Measurements from ENCODE around the gene PLPP4.

The PLPP4 gene

DNA sequence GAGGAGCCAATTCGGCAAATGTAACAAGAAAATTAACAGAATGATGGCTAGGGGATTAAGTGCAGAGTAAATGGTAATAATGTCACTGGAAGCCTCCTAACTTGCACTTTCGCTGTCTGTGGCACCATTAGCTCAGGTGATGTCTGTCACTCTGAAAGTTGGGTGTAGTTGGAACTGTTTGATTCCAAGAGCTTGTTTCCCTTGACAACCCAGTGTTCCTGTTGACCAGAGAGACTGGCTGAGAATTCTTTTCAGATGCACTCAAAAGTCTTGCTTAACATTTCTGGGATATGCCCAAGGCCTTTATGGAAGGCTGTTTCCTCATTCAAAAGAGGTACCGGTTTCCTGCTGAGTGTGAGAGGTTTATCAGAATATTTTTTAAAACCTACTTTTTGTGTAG, 49.6 kb downstream of the PLPP4 start:
- Histone ChIP-seq H3K27me3 (ENCODE audit: low read depth) (no peaks in the 10 kb centered on the region), H3K36me3 (replicated peaks) (no peaks in the 10 kb centered on the region), H3K4me3 (no peak overlapping the region), H3K9me3 (no peaks in the 10 kb centered on the region), H3K4me1 (peaks cover 7% of the 10 kb centered on the region)
- DNase-seq (ENCODE audit: low spot score in 2 of 2): no peak
- in situ Hi-C loops (cut with MboI; ENCODE audit: low sequenced_read_pairs): no loop called here

GRCh38 chr10:120507175-120507574, 50.1 kb downstream of the PLPP4 start:
- no peak overlapping the region for H3K4me3 ChIP-seq
- DNase-seq (ENCODE audit: low spot score in 2 of 2): no peak
- in situ Hi-C loops (cut with MboI; ENCODE audit: low sequenced_read_pairs): no loop called here
- H3K4me1 ChIP-seq: peaks cover 7% of the 10 kb centered on the region
- H3K9me3 ChIP-seq: no peaks in the 10 kb centered on the region
- no peaks in the 10 kb centered on the region for H3K36me3 ChIP-seq (replicated peaks)
- no peaks in the 10 kb centered on the region for H3K27me3 ChIP-seq (ENCODE audit: low read depth)

DNA sequence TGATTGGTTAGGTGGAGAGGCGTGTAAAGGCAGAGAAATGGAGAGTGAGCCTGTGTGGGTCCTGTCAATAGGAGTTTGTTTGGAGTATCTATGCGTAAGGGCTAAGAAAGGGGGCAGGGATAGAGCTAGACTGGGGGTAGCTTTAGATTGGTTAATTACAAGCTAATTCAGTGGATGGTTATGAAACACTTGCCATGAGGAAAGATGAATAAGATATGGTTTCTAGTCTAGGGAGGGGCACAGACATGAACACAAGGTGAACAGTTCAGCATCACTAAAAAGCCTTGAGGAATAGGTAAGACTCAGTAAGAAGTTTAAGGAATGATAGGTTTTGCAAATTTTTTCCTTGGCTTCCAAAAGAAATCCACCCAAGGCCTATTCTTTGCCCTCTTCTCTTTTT, 50.6 kb downstream of the PLPP4 start:
- Histone ChIP-seq H3K36me3 (replicated peaks) (no peaks in the 10 kb centered on the region), H3K4me1 (peaks cover 7% of the 10 kb centered on the region), H3K27me3 (ENCODE audit: low read depth) (no peaks in the 10 kb centered on the region), H3K9me3 (no peaks in the 10 kb centered on the region), H3K4me3 (no peak overlapping the region)
- no peak for DNase-seq (ENCODE audit: low spot score in 2 of 2)
- in situ Hi-C loops (cut with MboI; ENCODE audit: low sequenced_read_pairs): no loop called here

GRCh38 chr10:120508393-120508792, 51.4 kb downstream of the PLPP4 start:
- Histone ChIP-seq H3K4me3 (no peak overlapping the region), H3K9me3 (no peaks in the 10 kb centered on the region), H3K27me3 (ENCODE audit: low read depth) (no peaks in the 10 kb centered on the region), H3K4me1 (peaks cover 7% of the 10 kb centered on the region), H3K36me3 (replicated peaks) (no peaks in the 10 kb centered on the region)
- in situ Hi-C loops (cut with MboI; ENCODE audit: low sequenced_read_pairs): no loop called here
- no peak for DNase-seq (ENCODE audit: low spot score in 2 of 2)

- DNase-seq (ENCODE audit: low spot score in 2 of 2): no peak
- in situ Hi-C loops (cut with MboI; ENCODE audit: low sequenced_read_pairs): no loop called here
Measured at GRCh38 chr10:120508966-120509365, 51.9 kb downstream of the PLPP4 start.

GRCh38 chr10:120511165-120511564, 54.1 kb downstream of the PLPP4 start:
- DNase-seq (ENCODE audit: low spot score in 2 of 2): no peak
- Histone ChIP-seq H3K9me3 (no peaks in the 10 kb centered on the region), H3K4me3 (no peak overlapping the region), H3K27me3 (ENCODE audit: low read depth) (no peaks in the 10 kb centered on the region), H3K4me1 (no peaks in the 10 kb centered on the region), H3K36me3 (replicated peaks) (no peaks in the 10 kb centered on the region)
- in situ Hi-C loops (cut with MboI; ENCODE audit: low sequenced_read_pairs): no loop called here

More at GRCh38 chr10:120508966-120509365, 51.9 kb downstream of the PLPP4 start:
- H3K9me3 ChIP-seq: no peaks in the 10 kb centered on the region
- H3K36me3 ChIP-seq (replicated peaks): no peaks in the 10 kb centered on the region
- H3K27me3 ChIP-seq (ENCODE audit: low read depth): no peaks in the 10 kb centered on the region
- H3K4me1 ChIP-seq: peaks cover 7% of the 10 kb centered on the region
- no peak overlapping the region for H3K4me3 ChIP-seq

GRCh38 chr10:120513307-120513796, 56.3 kb downstream of the PLPP4 start:
- H3K9me3 ChIP-seq: no peaks in the 10 kb centered on the region
- in situ Hi-C loops (cut with MboI; ENCODE audit: low sequenced_read_pairs): no loop called here
- no peaks in the 10 kb centered on the region for H3K27me3 ChIP-seq (ENCODE audit: low read depth)
- no peak overlapping the region for H3K4me3 ChIP-seq
- no peak for DNase-seq (ENCODE audit: low spot score in 2 of 2)
- no peaks in the 10 kb centered on the region for H3K4me1 ChIP-seq
- no peaks in the 10 kb centered on the region for H3K36me3 ChIP-seq (replicated peaks)

- no peak overlapping the region for H3K4me3 ChIP-seq
- no peaks in the 10 kb centered on the region for H3K27me3 ChIP-seq (ENCODE audit: low read depth)
- in situ Hi-C loops (cut with MboI; ENCODE audit: low sequenced_read_pairs): no loop called here
- DNase-seq (ENCODE audit: low spot score in 2 of 2): peak in 1 of 2 experiments; percentile 77
- H3K36me3 ChIP-seq (replicated peaks): no peaks in the 10 kb centered on the region
- H3K4me1 ChIP-seq: no peaks in the 10 kb centered on the region
- no peaks in the 10 kb centered on the region for H3K9me3 ChIP-seq
Measured at GRCh38 chr10:120514035-120514620, 57.1 kb downstream of the PLPP4 start.

- in situ Hi-C loops (cut with MboI; ENCODE audit: low sequenced_read_pairs): no loop called here
- no peaks in the 10 kb centered on the region for H3K9me3 ChIP-seq
- H3K36me3 ChIP-seq (replicated peaks): no peaks in the 10 kb centered on the region
- no peak overlapping the region for H3K4me3 ChIP-seq
- no peak for DNase-seq (ENCODE audit: low spot score in 2 of 2)
- H3K4me1 ChIP-seq: no peaks in the 10 kb centered on the region
- H3K27me3 ChIP-seq (ENCODE audit: low read depth): no peaks in the 10 kb centered on the region
Measured at GRCh38 chr10:120514959-120515358, 57.9 kb downstream of the PLPP4 start.

DNA sequence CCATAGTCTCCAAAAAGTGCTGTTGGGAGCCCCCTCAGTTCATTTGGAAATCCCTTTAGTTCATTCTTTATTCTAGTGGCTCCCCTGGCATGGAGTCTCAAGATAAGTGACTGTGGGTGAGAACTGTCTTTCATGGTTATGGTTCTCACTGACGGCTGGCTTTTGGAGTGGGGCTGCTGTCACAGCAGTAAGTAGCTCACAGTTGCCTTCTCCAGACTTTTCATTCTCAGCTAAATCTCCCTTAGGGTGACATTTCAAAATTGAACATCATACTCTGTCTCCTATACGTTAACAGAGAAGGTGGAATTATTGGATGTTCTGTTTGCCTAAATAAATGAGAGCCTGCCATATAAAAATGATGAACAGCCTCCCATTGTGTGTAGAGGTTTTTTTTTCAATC, 58.7 kb downstream of the PLPP4 start:
- no peaks in the 10 kb centered on the region for H3K27me3 ChIP-seq (ENCODE audit: low read depth)
- H3K9me3 ChIP-seq: no peaks in the 10 kb centered on the region
- H3K4me3 ChIP-seq: no peak overlapping the region
- H3K4me1 ChIP-seq: no peaks in the 10 kb centered on the region
- no peak for DNase-seq (ENCODE audit: low spot score in 2 of 2)
- in situ Hi-C loops (cut with MboI; ENCODE audit: low sequenced_read_pairs): no loop called here
- H3K36me3 ChIP-seq (replicated peaks): no peaks in the 10 kb centered on the region

DNA sequence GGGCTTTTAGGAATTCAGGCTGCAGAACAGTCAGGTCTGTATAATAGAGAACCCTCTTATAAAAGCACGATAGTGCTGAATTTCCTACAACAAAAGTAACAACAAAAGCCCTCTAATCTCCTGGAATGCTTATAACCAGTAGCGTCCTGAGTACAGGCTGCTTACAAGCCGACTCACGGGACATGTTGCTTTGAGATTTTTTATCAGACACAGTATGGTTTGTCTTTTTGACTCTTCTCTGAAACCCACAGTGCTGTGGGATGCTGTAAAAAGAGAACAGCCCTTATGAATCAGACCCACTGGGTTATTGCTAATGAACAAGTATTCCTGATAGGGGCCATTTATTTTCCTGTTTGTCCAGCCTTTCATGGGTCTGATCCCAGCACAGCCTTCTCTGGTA, 59.4 kb downstream of the PLPP4 start:
- no peaks in the 10 kb centered on the region for H3K27me3 ChIP-seq (ENCODE audit: low read depth)
- no peaks in the 10 kb centered on the region for H3K36me3 ChIP-seq (replicated peaks)
- no peaks in the 10 kb centered on the region for H3K9me3 ChIP-seq
- H3K4me3 ChIP-seq: no peak overlapping the region
- no peak for DNase-seq (ENCODE audit: low spot score in 2 of 2)
- no peaks in the 10 kb centered on the region for H3K4me1 ChIP-seq
- in situ Hi-C loops (cut with MboI; ENCODE audit: low sequenced_read_pairs): no loop called here

GRCh38 chr10:120517196-120517595, 60.2 kb downstream of the PLPP4 start:
- no peak overlapping the region for H3K4me3 ChIP-seq
- H3K9me3 ChIP-seq: no peaks in the 10 kb centered on the region
- DNase-seq (ENCODE audit: low spot score in 2 of 2): no peak
- H3K27me3 ChIP-seq (ENCODE audit: low read depth): no peaks in the 10 kb centered on the region
- no peaks in the 10 kb centered on the region for H3K4me1 ChIP-seq
- in situ Hi-C loops (cut with MboI; ENCODE audit: low sequenced_read_pairs): no loop called here
- no peaks in the 10 kb centered on the region for H3K36me3 ChIP-seq (replicated peaks)

DNA sequence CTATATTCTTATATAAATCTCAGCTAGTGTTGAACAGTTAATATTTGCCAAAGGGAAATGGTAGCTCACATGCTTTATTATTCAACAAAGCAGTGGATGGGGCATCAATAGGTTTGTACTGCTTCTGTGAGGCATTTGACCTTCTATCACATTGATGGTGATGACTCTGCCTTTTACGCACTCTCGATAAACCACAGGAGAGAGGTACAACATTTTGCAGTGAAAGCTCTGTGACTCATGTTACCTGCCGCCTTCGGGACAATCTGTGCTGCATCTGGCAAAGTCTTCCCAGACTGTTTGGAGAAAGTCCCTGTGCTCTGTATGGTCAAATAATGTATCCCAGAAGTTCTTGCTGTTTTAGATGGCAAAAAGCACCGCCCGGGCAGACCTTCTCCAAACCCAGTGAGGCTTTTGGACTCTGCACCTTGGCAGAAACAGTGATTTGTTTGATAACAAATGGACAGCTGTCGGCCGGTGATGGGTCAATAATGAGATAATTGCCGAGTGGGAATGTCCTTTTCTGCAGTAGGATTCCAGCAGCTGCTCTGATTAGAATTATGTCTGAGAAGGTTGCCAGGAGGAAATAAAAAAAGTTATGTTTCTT, 61.0 kb downstream of the PLPP4 start:
- Histone ChIP-seq H3K4me3 (no peak overlapping the region), H3K4me1 (no peaks in the 10 kb centered on the region), H3K36me3 (replicated peaks) (no peaks in the 10 kb centered on the region), H3K9me3 (no peaks in the 10 kb centered on the region), H3K27me3 (ENCODE audit: low read depth) (no peaks in the 10 kb centered on the region)
- in situ Hi-C loops (cut with MboI; ENCODE audit: low sequenced_read_pairs): no loop called here
- DNase-seq (ENCODE audit: low spot score in 2 of 2): no peak

DNA sequence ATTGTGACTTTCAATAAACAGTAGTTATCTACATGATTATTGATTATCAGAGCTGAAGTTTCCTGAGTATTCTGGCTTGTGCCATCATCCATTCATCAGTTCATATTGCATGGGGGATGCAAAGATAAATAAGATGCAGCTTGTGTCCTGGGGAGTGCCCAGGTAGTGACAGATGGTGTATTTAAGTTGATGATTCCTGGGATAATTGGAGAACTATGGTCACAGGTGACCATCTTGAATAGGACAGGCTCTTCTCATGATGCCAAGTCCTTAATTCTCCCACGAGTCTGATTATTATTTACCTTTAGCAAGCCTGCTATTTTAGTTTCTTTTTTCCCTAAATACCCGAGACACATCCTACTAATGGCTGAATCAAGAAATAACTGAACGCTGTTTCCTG, 64.9 kb downstream of the PLPP4 start:
- no peak for DNase-seq (ENCODE audit: low spot score in 2 of 2)
- H3K4me3 ChIP-seq: no peak overlapping the region
- peaks cover 3% of the 10 kb centered on the region; the same call in 1 of the 2 replicates for H3K27me3 ChIP-seq (ENCODE audit: low read depth)
- no peaks in the 10 kb centered on the region for H3K36me3 ChIP-seq (replicated peaks)
- no peaks in the 10 kb centered on the region for H3K4me1 ChIP-seq
- in situ Hi-C loops (cut with MboI; ENCODE audit: low sequenced_read_pairs): no loop called here
- H3K9me3 ChIP-seq: no peaks in the 10 kb centered on the region

DNA sequence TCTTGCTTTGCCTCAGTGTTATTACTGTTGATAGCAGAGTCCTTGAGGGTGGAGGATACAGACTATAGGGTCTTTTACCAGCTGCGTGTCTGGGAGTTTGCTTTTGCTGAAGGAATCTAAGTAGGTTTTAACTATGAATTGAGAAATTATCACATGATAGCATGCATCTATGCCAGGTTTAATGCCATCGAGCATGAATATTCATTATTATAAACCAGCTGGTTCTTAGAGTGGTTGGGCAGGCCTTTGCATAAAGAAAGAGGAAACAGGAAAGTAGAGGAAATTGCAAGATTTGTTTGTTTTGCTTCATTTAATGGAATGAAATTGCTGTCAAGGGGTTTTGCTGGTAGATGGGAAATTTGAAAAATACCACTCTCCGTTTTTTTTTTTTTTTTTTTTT, 70.7 kb downstream of the PLPP4 start:
- no peak overlapping the region for H3K4me3 ChIP-seq
- peaks cover 3% of the 10 kb centered on the region; the same call in 1 of the 2 replicates for H3K27me3 ChIP-seq (ENCODE audit: low read depth)
- no peaks in the 10 kb centered on the region for H3K4me1 ChIP-seq
- no peaks in the 10 kb centered on the region for H3K36me3 ChIP-seq (replicated peaks)
- H3K9me3 ChIP-seq: no peaks in the 10 kb centered on the region
- in situ Hi-C loops (cut with MboI; ENCODE audit: low sequenced_read_pairs): no loop called here
- no peak for DNase-seq (ENCODE audit: low spot score in 2 of 2)

Measured in HAP-1 (cell line).